ENCODE measurements around the gene PCYT2. TPM values are rescaled to one million over a fixed set of nuclear protein-coding genes. Genes with fewer than 3 reads are reported as not detected.

The PCYT2 gene
- total and polyA plus RNA-seq, 10 of the 15 experiments (the other 5 are each of a cell fraction or from before 2014, with no cell fraction given): 0.63 to 72.0 (median 45.0) TPM

- TF ChIP-seq, protein P1, sequence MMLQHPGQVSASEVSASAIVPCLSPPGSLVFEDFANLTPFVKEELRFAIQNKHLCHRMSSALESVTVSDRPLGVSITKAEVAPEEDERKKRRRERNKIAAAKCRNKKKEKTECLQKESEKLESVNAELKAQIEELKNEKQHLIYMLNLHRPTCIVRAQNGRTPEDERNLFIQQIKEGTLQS (IDR thresholded peaks at IDR 0.05; ENCODE audit: borderline replicate concordance, extremely low read depth, low read depth, low read length): peak; percentile 50; the same call in 1 of the 2 replicates
- TF ChIP-seq ESRRA (IDR thresholded peaks at IDR 0.05; ENCODE audit: low read length) (no peak), CBFB (IDR thresholded peaks at IDR 0.05; ENCODE audit: low read depth) (no peak), TCF3 (IDR thresholded peaks at IDR 0.05; ENCODE audit: borderline replicate concordance, insufficient read depth, low read depth, low read length) (peak; percentile 94), CREB1 (IDR thresholded peaks at IDR 0.05; ENCODE audit: low read depth) (no peak), CEBPZ (IDR thresholded peaks at IDR 0.05; ENCODE audit: low read depth, low read length) (no peak), ZBTB33 (IDR thresholded peaks at IDR 0.05) (no peak; the same call in 1 of the 2 replicates), CHD1 (IDR thresholded peaks at IDR 0.05; ENCODE audit: low read depth, low read length) (no peak), RBBP5 (conservative IDR thresholded peaks at IDR 0.05) (no peak), NBN (IDR thresholded peaks at IDR 0.05) (no peak), CBX5 (IDR thresholded peaks at IDR 0.05; ENCODE audit: low read depth) (no peak), CHD4 (IDR thresholded peaks at IDR 0.05) (no peak), ELK1 (IDR thresholded peaks at IDR 0.05; ENCODE audit: low read depth, low read length) (no peak), FOXK2 (IDR thresholded peaks at IDR 0.05) (no peak), ASH2L (IDR thresholded peaks at IDR 0.05; ENCODE audit: borderline replicate concordance, low read depth) (no peak), CBX3 (IDR thresholded peaks at IDR 0.05; ENCODE audit: borderline replicate concordance, low read depth) (no peak)
- TF ChIP-seq, protein P2, sequence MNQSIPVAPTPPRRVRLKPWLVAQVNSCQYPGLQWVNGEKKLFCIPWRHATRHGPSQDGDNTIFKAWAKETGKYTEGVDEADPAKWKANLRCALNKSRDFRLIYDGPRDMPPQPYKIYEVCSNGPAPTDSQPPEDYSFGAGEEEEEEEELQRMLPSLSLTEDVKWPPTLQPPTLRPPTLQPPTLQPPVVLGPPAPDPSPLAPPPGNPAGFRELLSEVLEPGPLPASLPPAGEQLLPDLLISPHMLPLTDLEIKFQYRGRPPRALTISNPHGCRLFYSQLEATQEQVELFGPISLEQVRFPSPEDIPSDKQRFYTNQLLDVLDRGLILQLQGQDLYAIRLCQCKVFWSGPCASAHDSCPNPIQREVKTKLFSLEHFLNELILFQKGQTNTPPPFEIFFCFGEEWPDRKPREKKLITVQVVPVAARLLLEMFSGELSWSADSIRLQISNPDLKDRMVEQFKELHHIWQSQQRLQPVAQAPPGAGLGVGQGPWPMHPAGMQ (IDR thresholded peaks at IDR 0.05; ENCODE audit: borderline replicate concordance): no peak
- TF ChIP-seq, protein P3, sequence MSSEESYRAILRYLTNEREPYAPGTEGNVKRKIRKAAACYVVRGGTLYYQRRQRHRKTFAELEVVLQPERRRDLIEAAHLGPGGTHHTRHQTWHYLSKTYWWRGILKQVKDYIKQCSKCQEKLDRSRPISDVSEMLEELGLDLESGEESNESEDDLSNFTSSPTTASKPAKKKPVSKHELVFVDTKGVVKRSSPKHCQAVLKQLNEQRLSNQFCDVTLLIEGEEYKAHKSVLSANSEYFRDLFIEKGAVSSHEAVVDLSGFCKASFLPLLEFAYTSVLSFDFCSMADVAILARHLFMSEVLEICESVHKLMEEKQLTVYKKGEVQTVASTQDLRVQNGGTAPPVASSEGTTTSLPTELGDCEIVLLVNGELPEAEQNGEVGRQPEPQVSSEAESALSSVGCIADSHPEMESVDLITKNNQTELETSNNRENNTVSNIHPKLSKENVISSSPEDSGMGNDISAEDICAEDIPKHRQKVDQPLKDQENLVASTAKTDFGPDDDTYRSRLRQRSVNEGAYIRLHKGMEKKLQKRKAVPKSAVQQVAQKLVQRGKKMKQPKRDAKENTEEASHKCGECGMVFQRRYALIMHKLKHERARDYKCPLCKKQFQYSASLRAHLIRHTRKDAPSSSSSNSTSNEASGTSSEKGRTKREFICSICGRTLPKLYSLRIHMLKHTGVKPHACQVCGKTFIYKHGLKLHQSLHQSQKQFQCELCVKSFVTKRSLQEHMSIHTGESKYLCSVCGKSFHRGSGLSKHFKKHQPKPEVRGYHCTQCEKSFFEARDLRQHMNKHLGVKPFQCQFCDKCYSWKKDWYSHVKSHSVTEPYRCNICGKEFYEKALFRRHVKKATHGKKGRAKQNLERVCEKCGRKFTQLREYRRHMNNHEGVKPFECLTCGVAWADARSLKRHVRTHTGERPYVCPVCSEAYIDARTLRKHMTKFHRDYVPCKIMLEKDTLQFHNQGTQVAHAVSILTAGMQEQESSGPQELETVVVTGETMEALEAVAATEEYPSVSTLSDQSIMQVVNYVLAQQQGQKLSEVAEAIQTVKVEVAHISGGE (CRISPR knock-in tag; IDR thresholded peaks at IDR 0.05): no peak
Observed at GRCh38 chr17:81959362-81960129, 48.3 kb upstream of the PCYT2 start (continued).

All from GM12878 (cell line).